ENCODE measurements around the gene CNTN4.
"Not testable (repeated sequence)": the region's sequence is repeated elsewhere in the genome, so short reads cannot be mapped to it uniquely, and the experiment has no call there.

CNTN4 gene

DNA sequence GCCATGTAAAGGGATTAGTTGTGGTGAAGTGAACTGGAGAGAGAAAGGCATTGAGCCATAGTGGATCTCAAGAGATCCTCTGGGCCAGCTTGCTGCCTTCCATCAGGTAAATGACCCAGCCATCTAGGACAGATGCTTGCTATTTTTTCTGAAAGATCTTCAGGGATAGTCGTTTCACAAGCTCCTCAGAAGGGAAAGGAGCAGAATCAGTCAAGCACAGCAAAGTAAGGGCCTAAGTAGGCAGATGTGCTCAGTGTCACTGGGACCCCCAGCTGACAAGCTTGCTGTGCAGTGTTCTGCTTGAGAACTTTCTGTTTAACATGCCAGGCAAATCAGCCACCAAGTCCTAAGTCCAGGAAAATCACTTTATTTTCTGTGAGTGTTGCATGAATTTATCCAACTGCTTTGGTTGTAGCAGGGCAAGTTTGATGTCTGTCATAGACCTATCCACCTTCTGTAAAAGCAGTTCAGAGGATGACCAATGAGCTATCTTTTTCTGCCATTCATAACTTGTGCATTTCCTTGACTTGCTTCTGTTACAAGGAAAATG is 691.7 kb downstream of the CNTN4 start:
- no peak for DNase-seq (ENCODE audit: low read depth in 2 of 2)

DNA sequence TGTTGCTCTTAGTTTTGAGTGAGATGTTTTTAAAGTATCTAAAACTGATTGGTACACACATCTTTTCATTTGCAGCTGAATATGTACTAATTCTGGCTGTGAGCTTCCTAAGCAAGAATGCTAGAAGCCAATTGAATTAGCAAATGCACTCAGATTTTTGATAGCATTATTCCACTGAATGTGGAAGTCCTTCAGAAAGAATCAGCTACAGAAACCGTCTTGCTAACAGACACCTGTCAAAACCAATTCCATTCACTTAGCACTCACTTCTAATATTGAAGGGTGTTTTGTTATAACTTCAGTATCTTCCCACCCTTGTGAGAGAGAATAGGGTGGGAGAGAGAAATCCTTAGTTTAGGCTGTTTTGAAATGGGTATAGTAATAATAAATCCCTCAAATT is 693.8 kb downstream of the CNTN4 start:
- no peak for DNase-seq (ENCODE audit: low read depth in 2 of 2)

DNA sequence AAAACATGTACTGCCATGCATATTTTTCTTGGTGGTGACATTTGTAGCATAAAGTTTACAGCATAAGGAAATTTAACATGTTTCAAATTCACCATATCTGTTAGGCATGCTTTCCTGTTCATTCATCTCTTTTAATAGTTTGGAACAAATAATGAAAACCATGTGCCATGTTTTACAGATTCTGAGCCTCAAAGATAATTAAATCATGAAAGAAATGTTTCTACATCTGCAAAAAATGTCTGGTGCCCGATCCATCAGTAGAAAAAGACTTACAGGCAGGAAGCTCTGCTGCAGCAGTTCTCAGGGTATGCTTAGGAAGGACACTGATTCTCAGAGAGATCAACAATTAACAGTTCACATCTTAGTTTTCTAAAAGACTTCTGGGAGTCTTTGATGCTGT is 695.3 kb downstream of the CNTN4 start:
- DNase-seq (ENCODE audit: low read depth in 2 of 2) = no peak

DNA sequence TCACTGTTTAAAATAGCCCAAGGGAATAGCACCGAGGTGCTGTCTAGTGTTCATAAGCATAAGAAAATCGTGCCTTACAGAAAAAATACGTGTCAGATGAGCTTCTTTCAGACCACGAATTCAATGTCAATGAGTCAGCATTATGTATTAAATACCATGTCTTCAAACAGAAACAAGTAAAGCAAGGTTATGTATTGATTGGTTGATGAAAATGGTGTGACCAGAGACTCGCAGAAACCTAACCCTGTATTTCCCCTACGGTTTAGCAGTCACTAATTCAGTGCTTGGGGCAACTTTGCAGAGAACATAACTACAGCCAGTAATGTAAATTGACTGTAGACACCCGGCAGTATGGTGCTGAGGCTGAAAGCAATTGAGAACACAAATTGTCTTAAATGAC is 703.8 kb downstream of the CNTN4 start:
- DNase-seq (ENCODE audit: low read depth in 2 of 2) = no peak

GRCh38 chr3:2807514-2807913 is 708.8 kb downstream of the CNTN4 start:
- no peak for DNase-seq (ENCODE audit: low read depth in 2 of 2)

DNA sequence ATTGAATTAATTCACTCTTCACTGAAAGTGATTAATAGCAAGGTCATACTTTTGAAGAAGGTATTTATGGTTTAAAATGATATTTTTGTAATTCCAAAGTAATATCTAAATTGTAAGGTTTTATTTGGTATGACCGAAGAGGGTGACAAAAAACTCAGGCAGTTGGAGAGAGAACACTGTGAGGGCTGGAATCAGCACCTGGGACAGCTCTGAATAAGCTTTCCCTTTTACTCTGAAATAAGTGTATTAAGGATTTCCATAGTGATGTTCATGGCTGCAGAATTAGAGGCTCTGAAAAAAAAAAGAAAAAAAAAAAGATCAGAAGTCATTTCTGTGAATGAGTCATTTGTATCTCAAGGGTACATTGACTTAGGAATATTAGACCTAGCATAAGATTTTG is 712.1 kb downstream of the CNTN4 start:
- DNase-seq (ENCODE audit: low read depth in 2 of 2) = no peak

GRCh38 chr3:2819571-2819970 is 720.9 kb downstream of the CNTN4 start:
- no peak for DNase-seq (ENCODE audit: low read depth in 2 of 2)

- not testable (repeated sequence) for DNase-seq (ENCODE audit: low read depth in 2 of 2)
Observed at GRCh38 chr3:2820982-2821381, 722.3 kb downstream of the CNTN4 start.

- no peak for DNase-seq (ENCODE audit: low read depth in 2 of 2)
Observed at GRCh38 chr3:2822611-2823010, 723.9 kb downstream of the CNTN4 start.

DNA sequence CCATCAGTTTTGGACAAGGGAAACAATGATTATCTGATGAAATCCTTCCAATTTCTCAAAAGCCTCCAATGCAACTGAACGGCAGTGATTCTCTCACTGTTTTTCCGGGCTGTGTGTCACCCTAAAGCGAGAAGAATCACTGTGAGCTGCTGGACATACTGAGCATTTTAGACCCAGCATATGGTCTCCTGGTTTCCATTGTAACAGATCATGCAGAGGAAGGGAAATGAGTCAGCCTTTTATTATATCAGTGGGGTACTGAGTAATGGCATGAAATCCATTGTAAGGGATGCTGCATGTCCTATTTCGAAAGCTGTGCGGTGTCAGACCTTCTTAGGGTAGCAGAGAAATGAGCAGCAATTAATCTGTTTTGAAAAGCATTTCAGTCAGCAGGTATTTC is 724.4 kb downstream of the CNTN4 start:
- no peak for DNase-seq (ENCODE audit: low read depth in 2 of 2)

DNA sequence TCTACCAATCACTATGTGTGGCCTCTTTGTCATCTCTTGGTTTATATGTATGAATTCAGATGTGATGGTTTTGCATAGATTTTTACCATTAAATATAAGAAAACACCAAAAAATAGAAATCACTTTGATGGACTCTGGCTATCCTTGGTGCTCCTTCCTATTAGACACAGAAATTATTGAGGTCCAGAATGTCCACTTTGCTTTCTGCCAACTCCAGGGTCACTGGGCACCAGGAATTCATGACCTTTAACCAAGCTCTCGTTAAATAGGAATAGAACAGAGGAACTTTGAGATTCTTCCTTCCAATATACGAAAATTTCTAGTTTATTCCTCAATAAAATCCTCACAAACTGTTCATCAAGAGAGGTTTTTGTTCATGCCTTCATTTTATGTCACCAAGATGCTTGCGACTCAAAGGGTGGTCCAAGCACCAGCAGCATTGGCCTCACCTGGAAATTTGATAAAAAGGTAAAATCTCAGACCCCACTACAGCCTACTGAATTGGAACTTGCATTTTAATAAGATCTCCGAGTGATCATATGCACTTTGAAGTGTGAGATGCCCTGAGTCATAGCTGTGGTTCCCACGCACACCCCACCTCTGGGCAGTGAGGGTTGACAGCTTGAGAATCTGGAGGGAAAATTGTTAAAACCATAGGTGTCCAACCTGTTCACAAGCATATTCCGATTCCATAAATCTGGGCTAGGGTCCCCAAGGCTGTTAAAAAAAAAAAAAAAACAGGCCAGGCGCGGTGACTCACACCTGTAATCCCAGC is 725.0 kb downstream of the CNTN4 start:
- DNase-seq (ENCODE audit: low read depth in 2 of 2) = no peak

- DNase-seq (ENCODE audit: low read depth in 2 of 2) = no peak
Observed at GRCh38 chr3:2826036-2826435, 727.4 kb downstream of the CNTN4 start.

- DNase-seq (ENCODE audit: low read depth in 2 of 2) = no peak
Observed at GRCh38 chr3:2826453-2826852, 727.8 kb downstream of the CNTN4 start.

DNA sequence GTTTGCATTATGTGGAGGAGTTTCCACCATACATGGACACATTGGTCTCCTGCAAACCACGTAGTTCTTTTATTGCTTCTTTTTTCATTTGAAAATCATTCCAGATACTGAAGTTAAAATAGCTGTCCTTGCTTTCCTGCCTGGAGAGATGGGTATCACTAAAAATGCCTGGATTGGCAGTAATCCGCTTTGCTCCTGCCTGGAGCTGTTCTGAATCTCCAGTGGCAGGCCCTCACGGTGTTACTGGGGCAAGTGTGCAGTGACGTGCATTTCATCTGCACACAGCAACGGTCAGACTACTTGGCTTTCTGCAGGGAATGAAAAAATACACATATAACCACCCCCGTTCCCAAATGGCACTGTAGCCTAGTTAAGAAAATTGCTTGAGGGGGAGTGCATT is 738.6 kb downstream of the CNTN4 start:
- DNase-seq (ENCODE audit: low read depth in 2 of 2) = no peak

- DNase-seq (ENCODE audit: low read depth in 2 of 2) = no peak
Observed at GRCh38 chr3:2837910-2838309, 739.2 kb downstream of the CNTN4 start.

- DNase-seq (ENCODE audit: low read depth in 2 of 2) = no peak
Observed at GRCh38 chr3:2838546-2839157, 740.0 kb downstream of the CNTN4 start.

GRCh38 chr3:2839876-2840275 is 741.2 kb downstream of the CNTN4 start:
- DNase-seq (ENCODE audit: low read depth in 2 of 2) = no peak

DNA sequence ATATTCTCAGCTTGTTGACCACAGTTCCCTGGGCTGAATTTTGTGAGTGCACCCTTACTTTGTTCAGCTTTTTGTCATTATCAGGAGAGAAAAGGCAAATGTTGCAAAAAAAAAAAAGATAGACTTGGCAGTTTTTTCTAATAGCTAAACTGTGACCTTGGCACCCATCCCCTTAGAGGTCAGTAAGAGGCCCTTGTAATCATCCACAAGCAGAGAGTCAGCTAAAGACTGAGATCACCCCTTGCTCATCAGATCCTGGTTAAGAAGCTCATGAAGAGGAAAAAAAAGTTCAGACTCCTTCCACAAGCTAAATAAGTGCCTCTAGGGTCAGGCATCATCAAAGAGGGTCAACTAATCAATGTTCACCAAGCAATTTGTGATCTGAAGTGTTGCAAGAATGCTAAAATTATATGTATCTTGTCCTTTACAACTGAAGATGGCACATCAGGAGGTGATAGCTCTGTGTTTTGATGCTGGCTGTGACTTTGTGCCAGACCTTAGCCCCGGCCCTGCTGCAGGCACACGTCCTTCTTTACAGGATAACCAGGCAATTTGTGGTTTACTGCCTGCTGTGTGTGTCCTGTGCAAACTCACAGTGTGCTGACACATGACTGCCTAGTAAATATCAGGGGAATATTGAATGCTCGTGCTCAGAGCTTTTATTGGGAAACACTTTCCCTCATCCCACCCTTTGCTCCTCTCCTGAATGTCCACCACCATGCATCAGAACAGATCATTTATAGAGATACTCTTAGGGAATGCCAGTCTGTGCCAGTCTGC is 748.6 kb downstream of the CNTN4 start:
- no peak for DNase-seq (ENCODE audit: low read depth in 2 of 2)

GRCh38 chr3:2849092-2849491 is 750.4 kb downstream of the CNTN4 start:
- no peak for DNase-seq (ENCODE audit: low read depth in 2 of 2)

GRCh38 chr3:2850701-2851100 is 752.0 kb downstream of the CNTN4 start:
- DNase-seq (ENCODE audit: low read depth in 2 of 2) = no peak

- no peak for DNase-seq (ENCODE audit: low read depth in 2 of 2)
Observed at GRCh38 chr3:2851361-2851760, 752.7 kb downstream of the CNTN4 start.

DNA sequence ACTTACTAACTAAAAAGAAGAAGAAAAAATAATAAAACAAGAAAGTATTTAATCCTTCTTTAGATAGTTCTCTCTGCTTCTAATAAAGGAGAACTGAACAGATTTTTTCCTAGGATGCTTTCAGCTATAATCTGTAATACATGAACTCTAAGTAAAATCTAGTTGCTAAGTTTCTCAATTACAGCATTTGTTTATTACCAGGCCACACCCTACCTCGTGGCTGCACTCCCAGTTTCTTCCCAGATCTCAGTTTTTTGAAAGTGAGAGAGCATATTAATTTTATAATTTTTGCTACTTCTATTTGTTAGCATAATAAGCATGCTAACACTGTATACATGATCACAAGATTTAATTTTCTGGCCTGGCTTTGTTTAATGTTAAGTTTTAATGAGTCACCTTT is 753.2 kb downstream of the CNTN4 start:
- no peak for DNase-seq (ENCODE audit: low read depth in 2 of 2)

- DNase-seq (ENCODE audit: low read depth in 2 of 2) = no peak
Observed at GRCh38 chr3:2853651-2854050, 755.0 kb downstream of the CNTN4 start.
